GM19455 (cell line): ENCODE results near the gene GPR85.
"Not testable (repeated sequence)": the region's sequence is repeated elsewhere in the genome, so short reads cannot be mapped to it uniquely, and the experiment has no call there.

ENCODE experiments used
- ATAC-seq: cut with Tn5 transposase; IDR thresholded peaks from one replicate; pipeline ENCODE4 v1.9.1; 2021; ENCODE audit not compliant: unreplicated experiment

The GPR85 gene, protein sequence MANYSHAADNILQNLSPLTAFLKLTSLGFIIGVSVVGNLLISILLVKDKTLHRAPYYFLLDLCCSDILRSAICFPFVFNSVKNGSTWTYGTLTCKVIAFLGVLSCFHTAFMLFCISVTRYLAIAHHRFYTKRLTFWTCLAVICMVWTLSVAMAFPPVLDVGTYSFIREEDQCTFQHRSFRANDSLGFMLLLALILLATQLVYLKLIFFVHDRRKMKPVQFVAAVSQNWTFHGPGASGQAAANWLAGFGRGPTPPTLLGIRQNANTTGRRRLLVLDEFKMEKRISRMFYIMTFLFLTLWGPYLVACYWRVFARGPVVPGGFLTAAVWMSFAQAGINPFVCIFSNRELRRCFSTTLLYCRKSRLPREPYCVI

DNA sequence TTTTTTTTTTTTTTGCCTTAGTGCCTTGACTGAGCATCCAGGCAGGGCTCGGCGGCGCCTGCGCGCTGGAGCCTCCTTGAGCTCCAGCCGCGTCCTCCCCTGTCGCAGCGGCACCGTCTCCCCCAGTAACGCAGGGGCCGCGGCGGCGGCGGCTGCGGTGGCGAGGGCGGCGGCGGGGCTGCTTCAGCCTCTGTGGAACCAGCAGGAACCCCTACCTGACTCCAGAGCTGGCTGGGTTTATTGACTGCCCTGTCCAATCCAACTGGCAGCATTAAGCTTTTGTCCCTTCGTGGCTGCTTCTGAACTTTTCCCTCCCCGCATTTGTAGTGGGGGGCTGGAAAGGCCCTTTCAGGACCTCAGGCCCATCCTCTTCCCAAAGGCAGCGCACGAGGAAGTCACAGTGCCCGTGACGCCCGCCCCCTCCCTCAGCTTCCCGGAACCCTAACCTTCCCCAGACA is at the start of gene GPR85:
TSS of gene GPR85 (minus strand) at position 397 of the 458 bp plus-strand sequence. CDS start 2,106 bp downstream, outside the sequence.
- ATAC-seq = no peak

GRCh38 chr7:113134025-113134424 is 47.4 kb upstream of the GPR85 start:
- ATAC-seq = no peak

- no peak for ATAC-seq
Observed at GRCh38 chr7:113131367-113131766, 44.7 kb upstream of the GPR85 start.

GRCh38 chr7:113128031-113128430 is 41.4 kb upstream of the GPR85 start:
- ATAC-seq = no peak

- ATAC-seq = no peak
Observed at GRCh38 chr7:113125728-113126127, 39.1 kb upstream of the GPR85 start.

GRCh38 chr7:113122744-113123143 is 36.1 kb upstream of the GPR85 start:
- ATAC-seq = no peak

DNA sequence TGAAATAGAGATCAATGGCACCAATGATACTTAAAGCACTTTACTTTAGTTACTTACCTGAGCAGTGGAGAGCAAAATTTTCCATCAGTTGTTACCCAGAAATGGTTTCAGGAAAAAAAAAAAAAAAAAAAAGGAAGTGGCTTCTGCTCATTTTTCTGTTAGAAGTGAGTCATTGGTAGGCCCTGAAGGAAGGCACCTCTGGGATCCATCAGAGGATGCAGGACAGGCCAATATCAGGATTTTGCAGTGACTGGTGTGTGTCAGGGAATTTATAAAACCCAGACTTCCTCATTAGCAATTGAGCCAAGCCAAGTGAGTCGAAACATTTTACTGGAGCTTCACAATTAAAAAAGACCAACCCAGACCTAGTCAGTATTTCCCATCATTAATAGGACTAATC is 34.0 kb upstream of the GPR85 start:
- ATAC-seq = no peak

- ATAC-seq = no peak
Observed at GRCh38 chr7:113119429-113119828, 32.8 kb upstream of the GPR85 start.

DNA sequence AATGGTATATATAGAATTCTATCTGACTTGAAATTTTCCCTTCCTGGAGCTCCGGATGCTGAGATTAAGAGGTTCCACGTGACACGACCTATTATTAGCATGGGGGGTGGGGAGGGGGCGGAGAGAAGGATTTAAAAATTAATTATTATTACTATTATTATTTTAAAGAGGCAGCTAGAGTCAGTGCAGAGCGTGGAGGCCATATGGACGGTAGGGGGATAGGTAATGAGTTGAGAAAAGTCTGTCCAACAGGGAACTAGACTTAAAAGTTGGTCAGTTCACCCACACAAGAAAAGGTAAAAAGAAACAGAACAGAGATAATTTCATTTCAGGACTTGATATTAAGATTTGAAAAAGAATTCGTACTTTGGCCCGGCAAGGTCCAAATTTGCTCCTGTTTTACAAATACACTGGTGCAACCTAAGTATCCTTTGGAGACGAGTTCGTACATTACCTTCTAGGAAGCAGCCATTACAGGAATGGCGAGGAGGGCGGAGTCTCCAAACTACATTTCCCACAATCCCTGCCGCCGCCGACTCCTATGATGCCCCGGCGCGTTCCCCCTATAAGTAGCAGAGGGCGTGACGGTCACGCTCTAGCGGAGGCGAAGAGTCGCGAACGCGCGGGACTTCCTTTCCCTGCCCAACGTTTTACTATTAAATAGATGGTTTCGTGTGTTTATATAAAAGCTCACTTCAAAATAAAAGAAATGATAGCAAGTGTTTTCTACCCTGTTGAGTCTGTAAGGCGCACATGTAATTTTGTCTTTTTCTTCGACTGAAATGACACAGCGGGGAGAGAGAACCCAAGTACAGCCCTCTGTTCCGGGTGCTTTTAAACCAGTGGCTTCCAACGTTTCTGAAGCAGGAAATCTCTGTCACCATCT is 31.7 kb upstream of the GPR85 start, which contains the start of gene SMIM30:
TSS of gene SMIM30 (minus strand) at position 481 of the 886 bp plus-strand sequence. CDS start 976 bp downstream, outside the sequence.
- peak; percentile 100 for ATAC-seq

- not testable (repeated sequence) for ATAC-seq
Observed at GRCh38 chr7:113117374-113117774, 30.7 kb upstream of the GPR85 start.

DNA sequence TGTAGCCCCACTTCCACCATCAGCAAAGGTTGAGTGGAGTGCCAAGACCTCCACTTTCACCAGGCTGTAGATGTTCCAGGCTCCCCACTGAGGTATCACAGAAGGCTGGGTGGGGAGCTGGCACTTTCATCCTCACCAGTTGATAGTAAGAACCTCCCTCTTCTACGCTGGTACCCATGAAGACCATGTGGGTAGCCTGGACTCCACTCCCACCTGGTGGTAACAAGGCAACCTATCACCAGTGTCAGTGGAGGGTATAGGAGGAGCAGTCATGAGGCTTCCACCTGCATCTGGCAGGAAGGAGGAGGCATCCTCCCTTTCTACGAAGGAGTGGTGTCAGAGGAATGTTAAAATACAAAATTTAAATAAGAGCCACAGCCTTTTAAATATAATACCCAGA is 27.3 kb upstream of the GPR85 start:
- no peak for ATAC-seq

DNA sequence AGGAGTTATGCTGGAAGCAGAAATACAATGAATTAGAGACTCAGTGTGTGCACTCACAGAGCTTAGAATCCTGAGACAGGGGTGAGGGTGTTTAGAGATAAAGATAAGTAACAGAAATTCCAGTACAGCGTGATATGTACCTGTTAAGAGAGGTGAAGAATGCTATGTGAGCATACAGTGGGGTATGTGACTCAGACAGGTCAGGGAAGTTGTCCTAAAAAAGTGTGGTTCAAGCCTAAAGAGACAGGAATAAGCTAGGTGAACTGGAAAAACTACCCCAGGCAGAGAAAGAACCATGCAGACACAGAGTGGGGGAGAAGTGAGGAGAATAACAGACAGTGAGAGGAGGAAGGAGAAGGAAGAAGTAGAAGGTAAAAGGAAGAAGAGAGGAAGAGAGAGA is 23.1 kb upstream of the GPR85 start:
- ATAC-seq = no peak

DNA sequence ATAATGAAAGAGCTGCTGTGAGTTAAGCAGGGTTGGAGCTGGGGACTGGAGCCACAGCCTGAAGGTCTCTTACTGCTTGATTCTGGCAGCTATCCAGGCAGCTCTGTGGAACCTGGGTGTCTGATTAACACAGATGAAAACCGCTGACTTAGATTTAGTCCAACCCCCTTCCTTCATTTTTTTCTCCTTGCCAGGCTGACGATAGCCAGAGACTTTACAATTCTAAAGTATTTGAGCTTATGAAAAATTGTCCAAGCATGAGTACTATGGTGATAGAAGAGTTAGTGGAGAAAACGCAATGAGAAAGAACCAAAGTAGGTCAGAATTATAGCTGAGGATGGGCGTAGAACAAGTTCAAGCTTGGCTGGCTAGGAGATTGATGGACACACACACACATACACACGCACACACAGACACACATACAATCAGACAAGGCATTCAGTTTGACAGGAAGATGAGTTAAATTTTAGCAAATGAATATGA is 13.5 kb upstream of the GPR85 start:
- ATAC-seq = no peak

DNA sequence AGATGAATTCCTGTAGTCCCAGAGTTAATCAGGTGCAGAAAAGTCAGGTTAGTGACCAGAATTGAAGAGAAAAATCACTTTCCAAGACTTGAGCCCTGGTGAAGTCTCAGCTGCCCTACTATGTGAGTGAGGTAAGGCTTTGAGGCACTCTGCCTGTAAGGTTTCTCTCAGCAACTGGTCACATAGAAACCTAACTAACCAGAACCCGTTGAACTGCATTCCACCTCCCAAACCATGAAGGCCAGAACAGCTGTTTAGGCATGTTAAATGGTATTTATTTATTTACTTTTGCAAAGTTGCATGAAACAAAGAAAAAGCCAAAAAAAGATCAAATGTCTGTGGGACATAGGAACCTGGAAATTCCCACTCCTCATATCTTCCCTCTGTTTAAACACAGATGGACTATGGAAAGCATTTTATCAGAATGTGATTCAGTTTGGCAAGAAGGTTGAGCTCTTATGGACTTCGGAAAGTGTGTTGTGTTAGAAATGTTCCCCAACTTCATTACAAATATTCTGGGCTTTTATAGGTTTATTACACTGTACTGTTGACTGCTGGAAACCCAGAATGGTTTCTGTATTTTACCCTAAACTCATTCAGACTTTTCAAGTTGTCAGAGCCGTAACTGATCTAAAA is 12.8 kb upstream of the GPR85 start:
- no peak for ATAC-seq

GRCh38 chr7:113094517-113095249 is 8.1 kb upstream of the GPR85 start:
- ATAC-seq = no peak

DNA sequence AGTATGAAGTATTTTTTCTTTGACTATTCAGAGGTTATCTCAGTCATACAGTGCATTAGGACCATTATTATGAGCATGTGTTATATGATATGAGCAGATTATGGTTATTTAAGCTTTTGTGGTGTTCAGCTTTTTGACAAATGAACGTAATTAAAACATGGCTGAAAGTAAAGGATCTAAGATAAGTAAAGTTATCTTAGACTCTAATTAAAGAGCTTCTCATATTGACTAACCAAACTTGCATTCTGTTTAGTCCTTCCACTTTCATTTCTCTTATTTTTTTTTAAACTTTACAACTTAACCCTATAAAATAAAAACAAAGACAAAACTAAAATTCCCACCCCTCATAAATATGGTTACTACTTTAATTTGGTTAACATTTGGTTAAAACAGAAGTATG is 6.9 kb upstream of the GPR85 start:
- no peak for ATAC-seq

- ATAC-seq = no peak
Observed at GRCh38 chr7:113092762-113093161, 6.1 kb upstream of the GPR85 start.

DNA sequence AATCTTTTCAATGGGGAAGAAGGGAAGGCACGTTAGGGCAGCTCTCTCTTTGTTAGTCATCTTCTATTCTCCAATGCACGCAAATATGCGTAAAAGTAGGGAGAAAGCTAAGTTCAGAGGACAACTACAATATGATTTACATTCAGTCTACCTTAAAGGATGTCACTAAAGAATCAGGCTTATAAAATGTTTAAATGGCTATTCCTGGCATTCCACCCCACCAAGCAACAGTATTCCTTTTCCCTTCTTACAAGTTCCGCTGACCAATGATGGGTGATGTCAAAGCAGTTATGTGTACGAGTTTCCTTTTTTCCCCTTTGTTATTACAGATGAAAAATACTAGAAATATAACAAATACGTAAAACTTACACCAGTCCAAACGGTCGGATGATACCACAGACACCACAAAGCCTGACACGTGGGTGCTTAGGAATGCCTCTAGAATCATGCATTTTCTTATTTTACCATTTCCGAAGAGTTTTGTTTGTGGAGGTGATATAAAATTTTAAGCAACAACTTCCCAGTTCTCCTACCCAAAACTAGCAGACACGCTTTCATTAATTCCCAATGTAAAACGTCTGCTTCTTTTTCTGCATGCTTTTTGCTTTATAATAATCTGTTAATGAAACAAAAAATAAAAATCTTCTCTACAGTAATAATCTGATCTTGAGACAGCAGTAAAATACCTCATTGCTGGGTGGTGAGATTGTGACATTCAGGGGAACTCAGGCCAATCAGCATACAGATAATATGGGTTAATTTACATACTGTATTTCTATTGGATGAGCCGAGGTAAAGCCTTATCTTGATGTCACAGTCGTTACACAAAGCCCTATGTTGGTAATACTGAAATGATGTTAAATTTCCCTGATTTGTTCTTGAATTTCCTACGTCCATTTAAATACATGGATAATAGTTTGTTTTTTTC is 708 bp upstream of the GPR85 start:
- ATAC-seq = no peak

DNA sequence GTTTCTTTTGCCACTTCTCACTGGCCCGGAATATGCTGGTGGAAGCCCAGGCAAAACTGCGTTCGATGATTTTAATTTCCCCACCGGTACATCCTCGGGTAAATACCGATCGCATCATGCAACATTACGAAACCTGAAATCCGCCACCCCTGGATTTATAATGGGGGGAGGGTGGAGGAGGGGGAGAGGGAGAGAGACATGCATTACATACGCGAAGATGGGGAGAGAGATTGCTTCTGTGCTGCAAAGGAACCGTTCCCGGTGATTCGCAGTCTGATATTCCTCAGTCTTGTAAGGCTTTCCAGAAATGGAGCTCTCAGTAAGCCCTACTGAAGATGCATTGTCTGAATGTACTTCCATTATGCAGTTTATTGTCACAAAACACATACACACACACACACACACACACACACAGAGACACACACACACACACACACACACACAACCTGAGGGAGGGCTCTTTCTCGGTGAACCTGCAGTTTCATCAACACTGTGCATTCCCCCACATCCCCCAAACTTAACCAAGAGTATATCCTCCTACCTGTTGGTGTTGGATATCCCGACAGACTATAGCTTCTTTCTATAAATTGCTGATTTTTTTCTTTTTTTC is 741 bp downstream of the GPR85 start:
- no peak for ATAC-seq
